H9 (cell line): ENCODE data around the gene TUG1. TPM values are rescaled to one million over a fixed set of nuclear protein-coding genes. Genes with fewer than 3 reads are reported as not detected.

ENCODE experiments used
- DNase-seq: peaks from one replicate; pipeline ENCODE4 v3.0.0-alpha.2; 2017
- H2AFZ ChIP-seq: one replicate; pipeline ENCODE4 v1.6.1; 2013; ENCODE audit warnings: mild to moderate bottlenecking, low read length, control low read depth, moderate library complexity
- H2AK5ac ChIP-seq: 2 replicates; pipeline ENCODE4 v1.6.1; 2013; ENCODE audit warnings: low read length, control low read depth, mixed read lengths; ENCODE audit not compliant: insufficient read length
- H2BK120ac ChIP-seq: one replicate; pipeline ENCODE4 v1.6.1; 2013; ENCODE audit warnings: low read depth, mild to moderate bottlenecking, low read length, control low read depth, inconsistent platforms; ENCODE audit not compliant: poor library complexity, severe bottlenecking
- H2BK12ac ChIP-seq: 2 replicates; pipeline ENCODE4 v1.6.1; 2013; ENCODE audit warnings: low read length, control low read depth, mixed read lengths, low read depth; ENCODE audit not compliant: insufficient read length
- H2BK15ac ChIP-seq: 2 replicates; pipeline ENCODE4 v1.6.1; 2013; ENCODE audit warnings: low read depth, low read length, control low read depth
- H2BK20ac ChIP-seq: one replicate; pipeline ENCODE4 v1.6.1; 2013; ENCODE audit warnings: low read depth, mild to moderate bottlenecking, low read length, control low read depth, inconsistent platforms; ENCODE audit not compliant: poor library complexity, severe bottlenecking
- H2BK5ac ChIP-seq: 2 replicates; pipeline ENCODE4 v1.6.1; 2013; ENCODE audit warnings: low read length, control low read depth, mixed read lengths; ENCODE audit not compliant: insufficient read length
- H3K14ac ChIP-seq: 2 replicates; pipeline ENCODE4 v1.6.1; 2013; ENCODE audit warnings: low read length, control low read depth; ENCODE audit not compliant: insufficient read depth
- H3K18ac ChIP-seq: 2 replicates; pipeline ENCODE4 v1.6.1; 2013; ENCODE audit warnings: low read depth, mild to moderate bottlenecking, mixed read lengths, low read length, control low read depth; ENCODE audit not compliant: insufficient read length
- H3K23ac ChIP-seq: 2 replicates; pipeline ENCODE4 v1.6.1; 2013; ENCODE audit warnings: low read length, control low read depth, mixed read lengths, low read depth; ENCODE audit not compliant: insufficient read length
- H3K23me2 ChIP-seq: 2 replicates; pipeline ENCODE4 v1.6.1; 2013; ENCODE audit warnings: low read depth, mild to moderate bottlenecking, mixed read lengths, low read length, control low read depth; ENCODE audit not compliant: insufficient read length, poor library complexity, severe bottlenecking
- H3K27ac ChIP-seq: 2 replicates; pipeline ENCODE4 v1.5.1; 2013; ENCODE audit warnings: low read length, control low read depth, mixed read lengths, low read depth; ENCODE audit not compliant: insufficient read length
- H3K27me3 ChIP-seq: 2 replicates; pipeline ENCODE4 v1.6.1; 2013; ENCODE audit warnings: low read length, control low read depth, inconsistent platforms; ENCODE audit not compliant: insufficient read depth
- H3K4ac ChIP-seq: 2 replicates; pipeline ENCODE4 v1.6.1; 2013; ENCODE audit warnings: low read depth, mild to moderate bottlenecking, control low read depth, inconsistent platforms, low read length, moderate library complexity
- H3K4me1 ChIP-seq: 2 replicates; pipeline ENCODE4 v1.6.1; 2013; ENCODE audit warnings: low read length, control low read depth, inconsistent platforms; ENCODE audit not compliant: insufficient read depth
- H3K4me2 ChIP-seq: 2 replicates; pipeline ENCODE4 v1.6.1; 2013; ENCODE audit warnings: low read length, control low read depth, mixed read lengths; ENCODE audit not compliant: insufficient read length, insufficient read depth
- H3K56ac ChIP-seq: 2 replicates; pipeline ENCODE4 v1.6.1; 2013; ENCODE audit warnings: low read depth, mild to moderate bottlenecking, mixed read lengths, low read length, control low read depth; ENCODE audit not compliant: insufficient read length
- H3K79me1 ChIP-seq: 2 replicates; pipeline ENCODE4 v1.6.1; 2013; ENCODE audit warnings: low read depth, mild to moderate bottlenecking, moderate library complexity, low read length, control low read depth, inconsistent platforms; ENCODE audit not compliant: insufficient read depth, poor library complexity, severe bottlenecking
- H3K79me2 ChIP-seq: 2 replicates; pipeline ENCODE4 v1.6.1; 2013; ENCODE audit warnings: low read length, control low read depth, inconsistent platforms; ENCODE audit not compliant: insufficient read depth
- H3K9ac ChIP-seq: 2 replicates; pipeline ENCODE4 v1.6.1; 2013; ENCODE audit warnings: low read length, control low read depth, mixed read lengths; ENCODE audit not compliant: insufficient read length; ENCODE audit errors: extremely low read depth
- H3K9me3 ChIP-seq: one replicate; pipeline ENCODE4 v1.6.1; 2013; ENCODE audit warnings: low read depth, low read length, inconsistent platforms; ENCODE audit not compliant: control insufficient read depth
- H3T11ph ChIP-seq: one replicate; pipeline ENCODE4 v1.6.1; 2013; ENCODE audit warnings: mild to moderate bottlenecking, low read length, control low read depth, inconsistent platforms
- H4K20me1 ChIP-seq: one replicate; pipeline ENCODE4 v1.6.1; 2013; ENCODE audit not compliant: control insufficient read depth, insufficient read length, insufficient read depth
- H4K5ac ChIP-seq: 2 replicates; pipeline ENCODE4 v1.6.1; 2013; ENCODE audit warnings: low read depth, mild to moderate bottlenecking, mixed read lengths, low read length, control low read depth; ENCODE audit not compliant: insufficient read length
- H4K8ac ChIP-seq: replicated peaks from 2 replicates; pipeline ENCODE4 v1.6.1; 2013; ENCODE audit warnings: low read length, control low read depth, mixed read lengths, low read depth; ENCODE audit not compliant: insufficient read length
- H4K91ac ChIP-seq: 2 replicates; pipeline ENCODE4 v1.6.1; 2013; ENCODE audit warnings: low read depth, mild to moderate bottlenecking, moderate library complexity, mixed read lengths, low read length, control low read depth; ENCODE audit not compliant: insufficient read length
- H3K27ac Mint-ChIP-seq, 3 experiments: 2 replicates in 2 of 3; 3 replicates in 1 of 3; pipeline ENCODE4 v1.8.0; 2020 to 2021; ENCODE audit warnings: mixed read lengths in 3 of 3, mild to moderate bottlenecking in 1 of 3, moderate library complexity in 1 of 3
- H3K27me3 Mint-ChIP-seq: 2 replicates; pipeline ENCODE4 v1.8.0; 2021; ENCODE audit warnings: low read depth, mild to moderate bottlenecking, moderate library complexity, mixed read lengths
- H3K36me3 Mint-ChIP-seq, 3 experiments: 2 replicates in 2 of 3; 3 replicates in 1 of 3; pipeline ENCODE4 v1.8.0; 2020 to 2021; ENCODE audit warnings: low read depth in 3 of 3, mixed read lengths in 3 of 3; ENCODE audit not compliant: insufficient read depth in 1 of 3
- H3K4me1 Mint-ChIP-seq, 2 experiments: 2 replicates each; pipeline ENCODE4 v1.8.0; 2020; ENCODE audit warnings: mixed read lengths in 2 of 2
- H3K4me3 Mint-ChIP-seq, 2 experiments: 2 replicates in 1 of 2; 3 replicates in 1 of 2; pipeline ENCODE4 v1.8.0; 2020 to 2021; ENCODE audit warnings: mild to moderate bottlenecking in 2 of 2, mixed read lengths in 2 of 2, moderate library complexity in 1 of 2
- H3K9me3 Mint-ChIP-seq, 2 experiments: 2 replicates in 1 of 2; 3 replicates in 1 of 2; pipeline ENCODE4 v1.8.0; 2020; ENCODE audit warnings: mild to moderate bottlenecking in 2 of 2, mixed read lengths in 2 of 2, moderate library complexity in 1 of 2
- CTCF ChIP-seq: fragments of 200-600 bp; sonication (generic); conservative IDR thresholded peaks from 3 replicates; pipeline ENCODE4 v1.8.0; 2021; ENCODE audit warnings: antibody characterized with exemption, mild to moderate bottlenecking
- WGBS: extraction: QIAGEN DNeasy Blood & Tissue Kit; methylation state at CpG from one replicate; pipeline ENCODE4 v1.1.7; 2013; ENCODE audit warnings: missing lambda C conversion rate, low lambda C conversion rate, mixed read lengths; ENCODE audit not compliant: insufficient read length; ENCODE audit errors: extremely low coverage; 5-methylcytosine and 5-hydroxymethylcytosine counted together
- total RNA-seq: library from RNA; stranded (reverse); gene quantifications from 2 replicates; pipeline ENCODE4 v1.2.1, GENCODE V29; 2021

The TUG1 gene
- total RNA-seq, 1 experiment from 2014 or later: 99.6 TPM

GRCh38 chr22:30947173-30947815 lies 21.8 kb upstream of the TUG1 start:
- Histone ChIP-seq H2AFZ (no peak overlapping the region), H3K4me1 (no peaks in the 10 kb centered on the region), H2BK5ac (no peak overlapping the region), H4K20me1 (no peaks in the 10 kb centered on the region), H3K79me1 (no peaks in the 10 kb centered on the region), H3K56ac (no peak overlapping the region), H4K91ac (no peak overlapping the region), H3K23ac (no peak overlapping the region), H3K14ac (no peak overlapping the region), H2BK120ac (no peak overlapping the region), H2BK12ac (no peak overlapping the region), H2AK5ac (no peak overlapping the region), H3K27me3 (no peaks in the 10 kb centered on the region), H3K18ac (no peak overlapping the region), H3K9me3 (no peaks in the 10 kb centered on the region), H3K4me2 (no peak overlapping the region), H3K4ac (no peak overlapping the region), H3T11ph (no peak overlapping the region), H3K79me2 (no peaks in the 10 kb centered on the region), H2BK20ac (no peak overlapping the region), H4K5ac (no peak overlapping the region), H2BK15ac (no peak overlapping the region), H3K27ac (no peak overlapping the region), H3K9ac (no peak overlapping the region), H4K8ac (no peak overlapping the region), H3K23me2 (no peaks in the 10 kb centered on the region)
- Mint-ChIP-seq H3K9me3 (no peaks in the 10 kb centered on the region), H3K27me3 (no peaks in the 10 kb centered on the region), H3K36me3 (peaks cover 42 to 77% (median 68%) of the 10 kb centered on the region in 3 experiments; a peak in 6 of 7 replicates), H3K27ac (no peak overlapping the region), H3K4me1 (no peaks in the 10 kb centered on the region), H3K4me3 (no peak overlapping the region)
- TF ChIP-seq CTCF: peak; percentile 42
- WGBS: no CpG with 5 or more reads among the region's 5 CpGs
- no peak for DNase-seq
